CD14-positive monocyte (primary cell): ENCODE results near the gene EXOC6B. TPM values are rescaled to one million over a fixed set of nuclear protein-coding genes. Genes with fewer than 3 reads are reported as not detected.
"Not testable (repeated sequence)": the region's sequence is repeated elsewhere in the genome, so short reads cannot be mapped to it uniquely, and the experiment has no call there.

Experiments
- DNase-seq, 3 donors: peaks; one replicate each; pipeline ENCODE4 v3.0.0-alpha.2; 2011 to 2022
- H2AFZ ChIP-seq: 2 replicates; pipeline ENCODE4 v1.6.0; 2012; ENCODE audit warnings: mild to moderate bottlenecking, low read depth, low read length, inconsistent platforms; ENCODE audit not compliant: insufficient read depth, poor library complexity, severe bottlenecking
- H3K27ac ChIP-seq, 2 donors: 1 replicate in 1 of 2; 2 replicates in 1 of 2; pipeline ENCODE4 v1.5.1; 2012 to 2013; ENCODE audit warnings: low read length in 2 of 2, control low read depth in 1 of 2, inconsistent platforms in 1 of 2, low read depth in 1 of 2, mild to moderate bottlenecking in 1 of 2
- H3K27me3 ChIP-seq, 2 donors: one replicate each; pipeline versions ENCODE4 v1.6.0 to v1.6.1; 2011 to 2013; ENCODE audit warnings: low read length in 2 of 2; ENCODE audit not compliant: control insufficient read depth in 2 of 2, insufficient read depth in 2 of 2
- H3K36me3 ChIP-seq, 2 donors: replicated peaks in 1 of 2; 1 replicate in 1 of 2; 2 replicates in 1 of 2; pipeline versions ENCODE4 v1.5.1 to v1.6.1; 2012 to 2013; ENCODE audit warnings: low read length in 2 of 2, control low read depth in 1 of 2, inconsistent platforms in 1 of 2, mild to moderate bottlenecking in 1 of 2; ENCODE audit not compliant: insufficient read depth in 2 of 2, control insufficient read depth in 1 of 2
- H3K4me1 ChIP-seq, 2 donors: 1 replicate in 1 of 2; 2 replicates in 1 of 2; pipeline versions ENCODE4 v1.5.1 to v1.6.1; 2012 to 2013; ENCODE audit warnings: low read length in 2 of 2, control low read depth in 1 of 2, inconsistent platforms in 1 of 2, mild to moderate bottlenecking in 1 of 2, moderate library complexity in 1 of 2; ENCODE audit not compliant: insufficient read depth in 2 of 2, control insufficient read depth in 1 of 2
- H3K4me2 ChIP-seq: replicated peaks from 2 replicates; pipeline ENCODE3; 2012; ENCODE audit warnings: low read length, moderate library complexity, mild to moderate bottlenecking; ENCODE audit not compliant: poor library complexity, severe bottlenecking; ENCODE audit errors: extremely low read depth
- H3K4me3 ChIP-seq, 3 experiments: fragments of 200-600 bp in 1 of 3; sonication (generic) in 1 of 3; replicated peaks in 1 of 3; 1 replicate in 2 of 3; 2 replicates in 1 of 3; pipeline ENCODE4 v1.5.1; 2011 to 2013; ENCODE audit warnings: low read length in 3 of 3, mild to moderate bottlenecking in 3 of 3, control low read depth in 2 of 3, low read depth in 2 of 3, inconsistent platforms in 1 of 3, moderate library complexity in 1 of 3
- H3K79me2 ChIP-seq: 2 replicates; pipeline ENCODE4 v1.6.0; 2012; ENCODE audit warnings: mild to moderate bottlenecking, control low read depth, inconsistent platforms, low read length, moderate library complexity; ENCODE audit not compliant: insufficient read depth
- H3K9ac ChIP-seq: 2 replicates; pipeline ENCODE4 v1.6.0; 2017; ENCODE audit warnings: low read length, mild to moderate bottlenecking; ENCODE audit not compliant: insufficient read depth, poor library complexity, severe bottlenecking
- H3K9me3 ChIP-seq, 2 donors: replicated peaks in 1 of 2; 1 replicate in 1 of 2; 2 replicates in 1 of 2; pipeline versions ENCODE4 v1.5.1 to v1.6.1; 2012 to 2013; ENCODE audit warnings: low read length in 2 of 2, control low read depth in 1 of 2; ENCODE audit not compliant: control insufficient read depth in 1 of 2, insufficient read depth in 1 of 2
- H4K20me1 ChIP-seq: 2 replicates; pipeline ENCODE4 v1.6.0; 2012; ENCODE audit warnings: mild to moderate bottlenecking, low read length, control low read depth, moderate library complexity; ENCODE audit not compliant: insufficient read depth
- H3K27ac Mint-ChIP-seq, 7 donors: one replicate each; pipeline ENCODE4 v1.8.0; 2020; ENCODE audit warnings: mild to moderate bottlenecking in 7 of 7, mixed read lengths in 7 of 7, moderate library complexity in 6 of 7, inconsistent platforms in 2 of 7
- H3K27me3 Mint-ChIP-seq, 3 donors: one replicate each; pipeline ENCODE4 v1.8.0; 2021 to 2022; ENCODE audit warnings: low read depth in 3 of 3, mild to moderate bottlenecking in 3 of 3, mixed read lengths in 3 of 3, moderate library complexity in 3 of 3, inconsistent platforms in 1 of 3
- H3K36me3 Mint-ChIP-seq, 2 donors: one replicate each; pipeline ENCODE4 v1.8.0; 2020; ENCODE audit warnings: mixed read lengths in 2 of 2, inconsistent platforms in 1 of 2, mild to moderate bottlenecking in 1 of 2
- H3K4me1 Mint-ChIP-seq: one replicate; pipeline ENCODE4 v1.8.0; 2020; ENCODE audit warnings: mild to moderate bottlenecking, mixed read lengths
- H3K4me3 Mint-ChIP-seq, 2 donors: one replicate each; pipeline ENCODE4 v1.8.0; 2020; ENCODE audit warnings: mild to moderate bottlenecking in 2 of 2, mixed read lengths in 2 of 2, moderate library complexity in 1 of 2
- H3K9me3 Mint-ChIP-seq, 7 donors: one replicate each; pipeline ENCODE4 v1.8.0; 2020 to 2022; ENCODE audit warnings: mixed read lengths in 7 of 7, mild to moderate bottlenecking in 6 of 7, moderate library complexity in 6 of 7, inconsistent platforms in 2 of 7
- CTCF ChIP-seq: fragments of 200-600 bp; IDR thresholded peaks from one replicate; pipeline ENCODE4 v1.8.0; 2022; ENCODE audit warnings: antibody characterized with exemption, mild to moderate bottlenecking
- WGBS: methylation state at CpG from one replicate; pipeline ENCODE4 v1.1.5; 2013; ENCODE audit warnings: missing lambda C conversion rate; ENCODE audit not compliant: insufficient coverage; 5-methylcytosine and 5-hydroxymethylcytosine counted together
- intact Hi-C, 2 donors: fragments of 100-400 bp; cut with micrococcal nuclease; formaldehyde crosslinking; loops; one replicate each; pipeline versions ENCODE4 v1.15.0 to v1.15.1; 2023
- polyA plus RNA-seq, 3 donors: library from polyadenylated mRNA; depleted of rRNA in 1 of 3; unstranded in 2 of 3; stranded (reverse) in 1 of 3; fragments of 300-500 nt in 2 of 3; fragments of >200 nt in 1 of 3; fragmentation: Illumina TruSeq in 2 of 3; gene quantifications; 1 replicate in 2 of 3; 2 replicates in 1 of 3; pipeline ENCODE4 v1.2.3, GENCODE V29; 2012 to 2021

The EXOC6B gene
- polyA plus RNA-seq, 3 donors, result 1.8 to 2.8 (median 2.1) TPM

GRCh38 chr2:72554910-72555309, 270.9 kb downstream of the EXOC6B start:
- H3K27me3 ChIP-seq, intact Hi-C loops, DNase-seq, H3K79me2 ChIP-seq, H2AFZ ChIP-seq, H3K9me3 Mint-ChIP-seq, H3K36me3 ChIP-seq, H3K9ac ChIP-seq, H3K27ac ChIP-seq, H3K4me2 ChIP-seq, H3K4me3 ChIP-seq, H3K4me3 Mint-ChIP-seq, H3K27ac Mint-ChIP-seq, H3K4me1 ChIP-seq, H3K9me3 ChIP-seq, H3K27me3 Mint-ChIP-seq, H3K4me1 Mint-ChIP-seq, H3K36me3 Mint-ChIP-seq, H4K20me1 ChIP-seq: not testable (repeated sequence)
- no CpG with 5 or more reads among the region's 1 CpG for WGBS

- H4K20me1 ChIP-seq, result no peaks in the 10 kb centered on the region
- Mint-ChIP-seq H3K36me3 (no peaks in the 10 kb centered on the region), H3K27ac (no peak overlapping the region), H3K9me3 (peaks cover 2 to 10% (median 6%) of the 10 kb centered on the region in 7 donors), H3K4me3 (peak overlapping the region in 1 of 2 donors; percentile 41), H3K27me3 (no peaks in the 10 kb centered on the region), H3K4me1 (no peaks in the 10 kb centered on the region)
- no peaks in the 10 kb centered on the region for H3K27me3 ChIP-seq
- no peak for TF ChIP-seq CTCF
- H3K36me3 ChIP-seq, result no peaks in the 10 kb centered on the region
- H3K79me2 ChIP-seq, result no peaks in the 10 kb centered on the region
- no peak overlapping the region for H3K9ac ChIP-seq
- no peak overlapping the region for H3K4me2 ChIP-seq
- no peak overlapping the region for H3K4me3 ChIP-seq
- intact Hi-C loops, result no loop called here
- H3K4me1 ChIP-seq, result no peaks in the 10 kb centered on the region
- H3K27ac ChIP-seq, result no peak overlapping the region
- no peak overlapping the region for H2AFZ ChIP-seq
- DNase-seq, result no peak
- peaks cover 0 to 4% of the 10 kb centered on the region in 2 donors for H3K9me3 ChIP-seq
Observed at GRCh38 chr2:72554381-72554780, 271.5 kb downstream of the EXOC6B start.
